Adrenal gland (tissue), 12 donors: ENCODE results near the gene MAT2A. TPM values are rescaled to one million over a fixed set of nuclear protein-coding genes. Genes with fewer than 3 reads are reported as not detected.

Experiments used
- DNase-seq, 7 donors: peaks; one replicate each; pipeline ENCODE4 v3.0.0-alpha.2; 2019 to 2020
- H3K27ac ChIP-seq, 5 donors: fragments of 200-600 bp; sonication (generic) in 4 of 5; 1 replicate in 3 of 5; 2 replicates in 2 of 5; pipeline versions ENCODE4 v1.5.1 to v1.8.0; 2016 to 2020; ENCODE audit warnings: mild to moderate bottlenecking in 1 of 5
- H3K27me3 ChIP-seq: fragments of 200-600 bp; 2 replicates; pipeline ENCODE4 v1.8.0; 2021
- H3K36me3 ChIP-seq, 2 donors: fragments of 200-600 bp; replicated peaks in 1 of 2; 1 replicate in 1 of 2; 2 replicates in 1 of 2; pipeline versions ENCODE4 v1.5.1 to v1.8.0; 2018 to 2022
- H3K4me1 ChIP-seq, 2 donors: fragments of 200-600 bp; replicated peaks in 1 of 2; 1 replicate in 1 of 2; 2 replicates in 1 of 2; pipeline versions ENCODE4 v1.5.1 to v1.8.0; 2018 to 2021
- H3K4me3 ChIP-seq, 4 donors: fragments of 200-600 bp; sonication (generic) in 3 of 4; one replicate each; pipeline ENCODE4 v1.5.1; 2016 to 2018
- H3K9me3 ChIP-seq, 3 donors: fragments of 200-600 bp; sonication (generic) in 1 of 3; replicated peaks in 1 of 3; 1 replicate in 2 of 3; 2 replicates in 1 of 3; pipeline versions ENCODE4 v1.5.1 to v1.8.0; 2016 to 2021
- POLR2A ChIP-seq, 2 donors: fragments of 450-650 bp; IDR thresholded peaks; one replicate each; pipeline ENCODE4 v1.6.1; 2017; ENCODE audit warnings: antibody characterized with exemption in 2 of 2, mild to moderate bottlenecking in 2 of 2, moderate library complexity in 1 of 2
- WGBS, 4 donors: extraction: QIAGEN DNeasy Blood & Tissue Kit in 2 of 4; methylation state at CpG; one replicate each; pipeline versions ENCODE4 v1.1.5 to v1.1.7; 2013 to 2017; 5-methylcytosine and 5-hydroxymethylcytosine counted together
- intact Hi-C, 2 donors: fragments of 100-400 bp; cut with DNase I; formaldehyde crosslinking; loops; one replicate each; pipeline versions ENCODE4 v1.14.1 to v1.15.0; 2022 to 2023
- polyA plus RNA-seq, 3 donors: library from polyadenylated mRNA; stranded (reverse); fragments of 200-250 nt in 2 of 3; fragments of 350-450 nt in 1 of 3; fragmentation: Illumina TruSeq in 1 of 3; extraction: RNeasy Lipid Tissue Mini Kit (QIAGEN cat#74804) in 1 of 3; gene quantifications; one replicate each; pipeline ENCODE4 v1.2.3, GENCODE V29; 2013 to 2014
- total RNA-seq, 9 donors: library from RNA; depleted of rRNA in 4 of 9; stranded (reverse); fragments of >200 nt in 4 of 9; fragments of 120-200 nt in 1 of 9; fragmentation: NEBNext Ultra II Directional in 1 of 9; extraction: Animal tissue kit (Norgen Biotek cat#: 25700) in 1 of 9; gene quantifications; one replicate each; pipeline versions ENCODE4 v1.1.0 to v1.2.4, GENCODE V29; 2013 to 2023
- TF ChIP-seq, protein P1 (sequence below), 6 experiments: fragments of 450-650 bp in 4 of 6; fragments of 200-600 bp in 2 of 6; sonication (generic) in 1 of 6; IDR thresholded peaks; 1 replicate in 5 of 6; 2 replicates in 1 of 6; pipeline versions ENCODE4 v1.5.1 to v1.8.0; 2016 to 2021; ENCODE audit warnings: antibody characterized with exemption in 6 of 6, mild to moderate bottlenecking in 2 of 6, moderate library complexity in 1 of 6
- donor health status: healthy with polysubstance abuse.
- donor health status: Bipolar disorder and iron deficiency.
- donor health status: DM: yes; HTN: yes; CAD: no.
- donor health status: DM: no; HTN: no; CAD: no.
- donor health status: DM: no; HTN: no; CAD: no.
- donor health status: DM: yes; HTN: yes; CAD: no.

MAT2A gene
- total and polyA plus RNA-seq, 12 donors, result 41.1 to 429 (median 148) TPM

DNA sequence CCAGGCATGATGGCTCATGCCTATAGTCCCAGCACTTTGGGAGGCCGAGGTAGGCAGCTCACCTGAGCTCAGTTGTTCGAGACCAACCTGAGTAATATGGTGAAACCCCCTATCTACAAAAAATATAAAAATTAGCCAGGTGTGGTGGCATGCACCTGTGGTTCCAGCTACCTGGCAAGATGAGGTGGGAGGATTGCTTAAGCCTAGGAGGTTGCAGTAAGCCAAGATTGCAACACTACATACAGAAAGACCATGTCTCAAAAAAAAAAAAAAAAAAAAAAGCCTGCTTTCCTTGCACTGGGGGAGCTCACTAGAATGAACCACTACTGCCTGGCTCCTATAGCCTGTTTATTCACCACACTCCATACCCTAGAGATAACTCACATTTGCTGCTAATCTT lies 7.4 kb upstream of the MAT2A start:
- no peaks in the 10 kb centered on the region for H3K9me3 ChIP-seq
- H3K4me3 ChIP-seq, result no peak overlapping the region
- TF ChIP-seq POLR2A (IDR thresholded peaks at IDR 0.05), result no peak
- peaks cover 0 to 11% of the 10 kb centered on the region in 2 donors for H3K4me1 ChIP-seq
- WGBS, 4 donors, result 50 to 100% (median 62%) methylated on average over 2 of the region's 2 CpGs
- H3K36me3 ChIP-seq, result no peaks in the 10 kb centered on the region
- no peaks in the 10 kb centered on the region for H3K27me3 ChIP-seq
- intact Hi-C loops, result no loop called here
- no peak for DNase-seq
- no peak overlapping the region for H3K27ac ChIP-seq

DNA sequence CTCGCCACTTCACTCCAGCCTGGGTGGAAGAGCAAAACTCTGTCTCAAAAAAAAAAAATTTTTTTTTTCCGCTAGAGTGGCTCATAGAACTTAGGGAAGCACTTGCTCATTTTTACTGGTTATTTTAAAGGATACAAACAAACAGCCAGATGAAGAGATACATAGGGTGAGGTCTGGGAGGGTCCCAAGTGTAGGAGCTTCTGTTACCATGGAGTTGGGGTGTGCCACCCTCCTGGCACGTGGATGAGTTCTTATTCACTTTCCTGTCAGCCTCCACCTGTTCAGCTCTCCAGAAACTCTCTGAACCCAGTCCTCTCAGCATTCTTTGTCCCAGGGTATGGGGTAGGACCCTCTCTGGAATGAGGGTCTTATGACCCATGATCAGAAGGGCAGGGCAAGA lies 4.9 kb upstream of the MAT2A start:
- Histone ChIP-seq H3K36me3 (no peaks in the 10 kb centered on the region), H3K27me3 (no peaks in the 10 kb centered on the region), H3K27ac (no peak overlapping the region), H3K4me1 (peaks cover 10 to 23% of the 10 kb centered on the region in 2 donors), H3K4me3 (no peak overlapping the region), H3K9me3 (no peaks in the 10 kb centered on the region)
- intact Hi-C loops, result no loop called here
- TF ChIP-seq POLR2A (IDR thresholded peaks at IDR 0.05), result no peak
- TF ChIP-seq, protein P1, sequence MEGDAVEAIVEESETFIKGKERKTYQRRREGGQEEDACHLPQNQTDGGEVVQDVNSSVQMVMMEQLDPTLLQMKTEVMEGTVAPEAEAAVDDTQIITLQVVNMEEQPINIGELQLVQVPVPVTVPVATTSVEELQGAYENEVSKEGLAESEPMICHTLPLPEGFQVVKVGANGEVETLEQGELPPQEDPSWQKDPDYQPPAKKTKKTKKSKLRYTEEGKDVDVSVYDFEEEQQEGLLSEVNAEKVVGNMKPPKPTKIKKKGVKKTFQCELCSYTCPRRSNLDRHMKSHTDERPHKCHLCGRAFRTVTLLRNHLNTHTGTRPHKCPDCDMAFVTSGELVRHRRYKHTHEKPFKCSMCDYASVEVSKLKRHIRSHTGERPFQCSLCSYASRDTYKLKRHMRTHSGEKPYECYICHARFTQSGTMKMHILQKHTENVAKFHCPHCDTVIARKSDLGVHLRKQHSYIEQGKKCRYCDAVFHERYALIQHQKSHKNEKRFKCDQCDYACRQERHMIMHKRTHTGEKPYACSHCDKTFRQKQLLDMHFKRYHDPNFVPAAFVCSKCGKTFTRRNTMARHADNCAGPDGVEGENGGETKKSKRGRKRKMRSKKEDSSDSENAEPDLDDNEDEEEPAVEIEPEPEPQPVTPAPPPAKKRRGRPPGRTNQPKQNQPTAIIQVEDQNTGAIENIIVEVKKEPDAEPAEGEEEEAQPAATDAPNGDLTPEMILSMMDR (IDR thresholded peaks at IDR 0.05), result no peak
- 85 to 89% (median 88%) methylated on average over 3 of the region's 3 CpGs for WGBS, 4 donors
- DNase-seq, result no peak

DNA sequence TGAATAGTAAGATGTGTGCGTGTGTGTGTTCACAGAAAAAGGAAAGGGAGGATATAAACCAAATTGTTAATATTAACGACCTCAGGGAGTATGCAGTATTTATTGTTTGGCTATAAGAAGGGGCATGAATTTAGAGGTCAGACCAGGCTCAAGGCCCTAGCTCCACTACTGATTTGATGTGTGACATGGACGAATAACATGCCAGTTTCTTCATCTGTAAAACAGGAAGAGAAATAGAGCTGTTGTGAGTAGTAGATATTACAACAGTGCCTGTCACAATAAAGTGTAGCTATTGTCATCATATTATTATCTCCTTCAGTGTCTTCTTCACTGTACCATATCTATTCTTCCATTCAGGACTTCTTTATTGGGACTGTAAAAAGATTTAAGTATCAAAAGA lies 4.1 kb upstream of the MAT2A start:
- H3K36me3 ChIP-seq, result no peaks in the 10 kb centered on the region
- H3K4me1 ChIP-seq, result peaks cover 10 to 23% of the 10 kb centered on the region in 2 donors
- intact Hi-C loops, result loop anchor here (5.0 kb wide), 1 partner anchor 98 kb away; no protein-coding TSS in a partner anchor
- no peak for DNase-seq
- TF ChIP-seq POLR2A (IDR thresholded peaks at IDR 0.05), result no peak
- TF ChIP-seq, protein P1 (IDR thresholded peaks at IDR 0.05), result no peak
- no peak overlapping the region for H3K4me3 ChIP-seq
- no peaks in the 10 kb centered on the region for H3K27me3 ChIP-seq
- 73 to 83% (median 79%) methylated on average over 3 of the region's 3 CpGs for WGBS, 4 donors
- no peaks in the 10 kb centered on the region for H3K9me3 ChIP-seq
- peak overlapping the region in 1 of 5 donors; percentile 100 for H3K27ac ChIP-seq

DNA sequence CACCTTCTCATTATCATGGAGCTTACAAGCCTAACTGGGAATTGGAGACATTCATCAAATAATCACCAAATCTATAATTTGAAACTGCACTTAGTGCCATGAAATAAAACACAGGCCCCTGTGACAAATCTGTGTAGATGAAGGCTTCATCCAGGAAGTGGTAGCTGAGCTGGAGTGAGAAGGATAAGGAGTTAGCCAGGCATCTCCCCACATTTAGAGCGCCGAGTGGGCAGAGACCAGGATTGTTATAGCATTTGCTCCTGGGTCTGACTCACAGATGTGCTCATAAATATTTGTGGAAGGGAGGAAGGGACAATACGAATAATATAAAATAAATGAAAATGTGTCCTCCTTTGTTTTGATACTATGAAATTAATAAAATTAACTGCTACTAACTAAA lies 2.5 kb upstream of the MAT2A start:
- Histone ChIP-seq H3K4me1 (peaks cover 17 to 34% of the 10 kb centered on the region in 2 donors), H3K4me3 (no peak overlapping the region), H3K9me3 (no peaks in the 10 kb centered on the region), H3K36me3 (peaks cover 0 to 9% of the 10 kb centered on the region in 2 donors), H3K27me3 (no peaks in the 10 kb centered on the region), H3K27ac (peak overlapping the region in 1 of 5 donors; percentile 100)
- WGBS, 4 donors, result 78 to 86% (median 81%) methylated on average over 3 of the region's 3 CpGs
- intact Hi-C loops, result loop anchor here (5.0 kb wide), 1 partner anchor 99 kb away; no protein-coding TSS in a partner anchor
- DNase-seq, result no peak
- TF ChIP-seq POLR2A (IDR thresholded peaks at IDR 0.05), result no peak
- TF ChIP-seq, protein P1 (IDR thresholded peaks at IDR 0.05), result no peak
